Smooth muscle cell (in vitro differentiated cells): ENCODE data around the gene PCDH17. TPM values are rescaled to one million over a fixed set of nuclear protein-coding genes. Genes with fewer than 3 reads are reported as not detected.

ENCODE experiments used
- DNase-seq: peaks from one replicate; lab custom pipeline; 2025; ENCODE audit not compliant: unreplicated experiment; lab: John Stamatoyannopoulos, UW
- H2AFZ ChIP-seq: fragments of 200-600 bp; sonication (generic); 2 replicates; pipeline ENCODE4 v1.6.0; 2016; ENCODE audit warnings: antibody characterized with exemption, low read depth, mild to moderate bottlenecking
- H3F3A ChIP-seq: fragments of 200-600 bp; sonication (generic); 2 replicates; pipeline ENCODE4 v1.6.0; 2017; ENCODE audit warnings: antibody characterized with exemption, low read depth
- H3K27ac ChIP-seq: fragments of 200-600 bp; sonication (generic); 2 replicates; pipeline ENCODE4 v1.5.1; 2016; ENCODE audit warnings: low read depth, mild to moderate bottlenecking
- H3K27me3 ChIP-seq: fragments of 200-600 bp; sonication (generic); 2 replicates; pipeline ENCODE4 v1.6.1; 2016; ENCODE audit warnings: low read depth, mild to moderate bottlenecking
- H3K36me3 ChIP-seq: fragments of 200-600 bp; sonication (generic); 2 replicates; pipeline ENCODE4 v1.5.1; 2016; ENCODE audit warnings: low read depth
- H3K4me1 ChIP-seq: fragments of 200-600 bp; sonication (generic); 2 replicates; pipeline ENCODE4 v1.5.1; 2016; ENCODE audit warnings: low read depth
- H3K4me2 ChIP-seq: fragments of 200-600 bp; sonication (generic); 2 replicates; pipeline ENCODE4 v1.6.0; 2016; ENCODE audit warnings: mild to moderate bottlenecking
- H3K4me3 ChIP-seq: fragments of 200-600 bp; sonication (generic); 2 replicates; pipeline ENCODE4 v1.5.1; 2016; ENCODE audit warnings: mild to moderate bottlenecking
- H3K79me2 ChIP-seq: fragments of 200-600 bp; sonication (generic); 2 replicates; pipeline ENCODE4 v1.6.0; 2016; ENCODE audit warnings: low read depth, mild to moderate bottlenecking
- H3K9ac ChIP-seq: fragments of 200-600 bp; sonication (generic); 2 replicates; pipeline ENCODE4 v1.6.0; 2016; ENCODE audit warnings: low read depth
- H3K9me3 ChIP-seq: fragments of 200-600 bp; sonication (generic); replicated peaks from 2 replicates; pipeline ENCODE4 v1.5.1; 2016; ENCODE audit warnings: low read depth
- H4K20me1 ChIP-seq: fragments of 200-600 bp; sonication (generic); 2 replicates; pipeline ENCODE4 v1.6.0; 2016; ENCODE audit warnings: low read depth
- WGBS: methylation state at CpG from one replicate; pipeline ENCODE4 v1.1.7; 2016; ENCODE audit warnings: low lambda C conversion rate; 5-methylcytosine and 5-hydroxymethylcytosine counted together
- polyA plus RNA-seq: library from polyadenylated mRNA; unstranded; fragments of >200 nt; fragmentation: Nextera tagmentation; extraction: Ambion mirVana; gene quantifications from 2 replicates; pipeline ENCODE4 v1.2.1, GENCODE V29; 2016
- total RNA-seq: library from RNA; depleted of rRNA; stranded (reverse); fragments of >200 nt; gene quantifications from 2 replicates; pipeline ENCODE4 v1.2.3, GENCODE V29; 2014
- TF ChIP-seq, protein P1 (sequence below): fragments of 200-600 bp; sonication (generic); IDR thresholded peaks from 2 replicates; pipeline ENCODE4 v1.5.1; 2017; ENCODE audit warnings: borderline replicate concordance, mild to moderate bottlenecking, antibody characterized with exemption; ENCODE audit not compliant: insufficient read depth, poor library complexity, severe bottlenecking

PCDH17 gene
- total and polyA plus RNA-seq, 2 experiments from 2014 or later = 5.9 to 9.6 TPM

DNA sequence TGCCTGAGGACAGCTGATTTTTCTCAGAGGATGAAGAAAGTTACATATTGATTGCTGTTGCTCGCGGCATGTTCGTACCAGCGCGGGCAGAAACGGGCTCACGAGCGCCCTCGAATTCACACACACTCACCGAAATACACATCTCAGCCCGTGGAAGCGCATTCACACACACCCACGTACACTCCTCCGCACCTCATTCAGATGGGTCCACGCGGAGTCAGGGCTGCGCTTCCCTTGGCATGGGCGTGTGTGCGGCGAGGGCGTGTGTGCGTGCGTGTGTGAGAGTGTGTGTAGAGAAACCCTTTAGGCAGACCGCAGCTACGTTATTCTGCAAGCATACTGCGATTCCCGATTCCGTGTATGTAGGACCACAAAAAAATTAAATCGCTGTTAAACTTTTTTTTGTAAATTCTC, 2.1 kb upstream of the PCDH17 start:
- DNase-seq = no peak
- Histone ChIP-seq H3K9me3 (no peaks in the 10 kb centered on the region), H3K27ac (no peak overlapping the region), H3K36me3 (no peaks in the 10 kb centered on the region), H3K4me3 (peak overlapping the region; percentile 63), H3F3A (peaks cover 8% of the 10 kb centered on the region), H4K20me1 (peaks cover 34% of the 10 kb centered on the region), H3K27me3 (peaks cover 38% of the 10 kb centered on the region), H3K9ac (no peak overlapping the region), H3K4me2 (peak overlapping the region; percentile 88), H3K79me2 (no peaks in the 10 kb centered on the region), H2AFZ (peak overlapping the region; percentile 51), H3K4me1 (peaks cover 10% of the 10 kb centered on the region)
- TF ChIP-seq, protein P1, sequence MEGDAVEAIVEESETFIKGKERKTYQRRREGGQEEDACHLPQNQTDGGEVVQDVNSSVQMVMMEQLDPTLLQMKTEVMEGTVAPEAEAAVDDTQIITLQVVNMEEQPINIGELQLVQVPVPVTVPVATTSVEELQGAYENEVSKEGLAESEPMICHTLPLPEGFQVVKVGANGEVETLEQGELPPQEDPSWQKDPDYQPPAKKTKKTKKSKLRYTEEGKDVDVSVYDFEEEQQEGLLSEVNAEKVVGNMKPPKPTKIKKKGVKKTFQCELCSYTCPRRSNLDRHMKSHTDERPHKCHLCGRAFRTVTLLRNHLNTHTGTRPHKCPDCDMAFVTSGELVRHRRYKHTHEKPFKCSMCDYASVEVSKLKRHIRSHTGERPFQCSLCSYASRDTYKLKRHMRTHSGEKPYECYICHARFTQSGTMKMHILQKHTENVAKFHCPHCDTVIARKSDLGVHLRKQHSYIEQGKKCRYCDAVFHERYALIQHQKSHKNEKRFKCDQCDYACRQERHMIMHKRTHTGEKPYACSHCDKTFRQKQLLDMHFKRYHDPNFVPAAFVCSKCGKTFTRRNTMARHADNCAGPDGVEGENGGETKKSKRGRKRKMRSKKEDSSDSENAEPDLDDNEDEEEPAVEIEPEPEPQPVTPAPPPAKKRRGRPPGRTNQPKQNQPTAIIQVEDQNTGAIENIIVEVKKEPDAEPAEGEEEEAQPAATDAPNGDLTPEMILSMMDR = no peak
- WGBS = 2% methylated on average over 29 of the region's 29 CpGs

DNA sequence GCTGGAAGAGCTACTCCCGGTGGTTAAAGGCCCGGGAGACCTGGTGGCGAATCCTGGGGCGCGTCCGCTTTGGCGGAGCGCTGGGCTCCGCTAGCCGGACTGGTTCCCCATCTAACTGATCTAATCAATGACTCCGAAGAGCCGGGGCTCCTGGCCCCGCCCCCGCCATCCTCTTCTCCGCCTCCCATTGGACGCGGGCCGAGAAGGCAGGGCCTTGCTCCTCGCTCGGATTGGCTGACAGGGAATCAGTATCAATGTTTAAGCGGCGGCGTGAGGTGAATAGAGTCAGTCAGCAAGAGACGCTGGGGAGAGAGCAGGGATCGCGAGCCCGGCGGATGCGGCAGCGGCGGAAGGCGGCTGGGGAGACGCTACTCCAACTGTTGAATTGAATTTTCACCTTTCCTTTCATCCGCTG, 1.7 kb upstream of the PCDH17 start:
- peak overlapping the region; percentile 88 for H3K4me2 ChIP-seq
- H3K79me2 ChIP-seq = no peaks in the 10 kb centered on the region
- TF ChIP-seq, protein P1 = no peak
- no peak overlapping the region for H3K9ac ChIP-seq
- peaks cover 8% of the 10 kb centered on the region for H3F3A ChIP-seq
- peaks cover 10% of the 10 kb centered on the region for H3K4me1 ChIP-seq
- peaks cover 43% of the 10 kb centered on the region for H3K27me3 ChIP-seq
- no peak overlapping the region for H3K27ac ChIP-seq
- H3K4me3 ChIP-seq = peak overlapping the region; percentile 63
- under 1% methylated on average over 34 of the region's 34 CpGs for WGBS
- DNase-seq = peak; percentile 66
- H4K20me1 ChIP-seq = peaks cover 38% of the 10 kb centered on the region
- H3K9me3 ChIP-seq = no peaks in the 10 kb centered on the region
- H3K36me3 ChIP-seq = no peaks in the 10 kb centered on the region
- H2AFZ ChIP-seq = peak overlapping the region; percentile 51

DNA sequence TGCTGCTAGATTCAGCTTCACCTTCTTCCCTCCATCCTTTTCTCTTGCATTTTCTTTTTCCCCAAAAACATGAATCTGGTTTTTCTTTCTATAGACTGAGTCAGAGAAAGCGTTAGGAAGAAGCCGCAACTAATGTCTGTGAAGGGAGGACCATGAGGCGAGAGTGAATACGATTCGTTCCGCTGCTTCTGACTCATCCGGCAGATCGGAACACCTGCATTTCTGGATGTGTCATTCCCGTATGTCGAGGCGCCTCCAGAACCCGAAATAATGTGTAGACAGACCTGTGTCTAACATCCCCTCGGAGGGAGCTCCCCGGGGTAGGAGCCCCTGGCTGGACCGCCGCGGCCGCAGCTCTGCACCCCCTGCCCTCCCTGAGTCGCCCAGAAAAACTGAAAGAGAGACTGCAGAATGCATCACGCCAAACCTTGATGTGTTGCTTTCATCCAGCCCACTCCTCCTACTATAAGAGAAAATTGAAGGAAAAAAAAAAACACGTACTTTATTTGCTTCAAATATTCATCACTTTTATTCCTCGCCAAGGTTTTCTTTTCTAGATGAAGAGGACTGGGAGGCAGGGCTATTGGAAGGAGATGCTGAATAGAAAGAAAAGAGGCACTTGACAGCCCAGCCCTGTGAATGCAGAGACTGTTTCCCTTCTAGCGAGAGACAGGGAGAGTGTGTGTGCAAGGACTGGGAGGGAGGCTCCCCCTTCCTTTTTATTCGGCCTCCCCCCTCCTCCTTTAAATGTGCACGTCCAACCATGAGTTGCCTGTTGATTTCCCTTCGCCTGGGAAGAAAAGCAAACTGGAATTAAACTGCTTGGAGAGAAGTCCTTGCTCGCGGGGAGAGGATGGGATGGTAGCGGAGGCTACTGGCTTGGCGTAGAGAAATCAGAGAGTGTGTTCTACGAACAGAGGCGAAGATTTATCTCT, 616 bp upstream of the PCDH17 start:
- Histone ChIP-seq H3K27me3 (peaks cover 53% of the 10 kb centered on the region), H3K4me1 (peaks cover 10% of the 10 kb centered on the region), H3K36me3 (no peaks in the 10 kb centered on the region), H3K9me3 (no peaks in the 10 kb centered on the region), H2AFZ (peak overlapping the region; percentile 71), H3K79me2 (no peaks in the 10 kb centered on the region), H3K9ac (no peak overlapping the region), H3K4me2 (peak overlapping the region; percentile 88), H3K4me3 (peak overlapping the region; percentile 63), H3F3A (peaks cover 8% of the 10 kb centered on the region), H4K20me1 (peaks cover 47% of the 10 kb centered on the region), H3K27ac (no peak overlapping the region)
- TF ChIP-seq, protein P1 = no peak
- no peak for DNase-seq
- under 1% methylated on average over 32 of the region's 32 CpGs for WGBS
